SK-N-SH (cell line): ENCODE results near the gene FAM43A. TPM values are rescaled to one million over a fixed set of nuclear protein-coding genes. Genes with fewer than 3 reads are reported as not detected.

Experiments
- CTCF ChIA-PET: fragments of 300-600, 350-600 bp; formaldehyde crosslinking; extraction: SDS; loops from one replicate; lab custom pipeline; 2021; lab: Yijun Ruan, JAX
- POLR2A ChIA-PET: fragments of 350-600 bp; sonication (Branson Sonifier 250); formaldehyde crosslinking; extraction: SDS; loops from one replicate; lab custom pipeline; 2020; ENCODE audit warnings: antibody characterized with exemption, inconsistent platforms; lab: Yijun Ruan, JAX
- DNase-seq: peaks from one replicate; pipeline ENCODE4 v3.0.0; 2012
- H2AFZ ChIP-seq: fragments of 200-600 bp; sonication (generic); 2 replicates; pipeline ENCODE4 v1.8.1; 2016; ENCODE audit warnings: antibody characterized with exemption, mild to moderate bottlenecking, low read depth
- H3F3A ChIP-seq: fragments of 200-600 bp; sonication (generic); replicated peaks from 2 replicates; pipeline ENCODE3; 2016; ENCODE audit warnings: antibody characterized with exemption, mild to moderate bottlenecking; ENCODE audit not compliant: insufficient read depth
- H3K27ac ChIP-seq, 2 experiments: fragments of 200-500 bp in 1 of 2; fragments of 200-600 bp in 1 of 2; sonication (Bioruptor generic) in 1 of 2; sonication (generic), shearing (Covaris generic) in 1 of 2; 2 replicates each; pipeline versions ENCODE4 v1.5.1 to v1.6.1; 2014 to 2016; ENCODE audit warnings: low read depth in 2 of 2, inconsistent platforms in 1 of 2, low read length in 1 of 2, mild to moderate bottlenecking in 1 of 2, mixed read lengths in 1 of 2
- H3K27me3 ChIP-seq: fragments of 200-600 bp; sonication (generic), shearing (Covaris generic); 2 replicates; pipeline ENCODE4 v1.6.1; 2016; ENCODE audit warnings: mixed run types; ENCODE audit not compliant: insufficient read depth
- H3K36me3 ChIP-seq, 2 experiments: fragments of 200-500 bp in 1 of 2; fragments of 200-600 bp in 1 of 2; sonication (Bioruptor generic) in 1 of 2; sonication (generic) in 1 of 2; replicated peaks in 1 of 2; 2 replicates each; pipeline versions ENCODE3 to v1.5.1; 2014 to 2016; ENCODE audit warnings: low read length in 1 of 2, mild to moderate bottlenecking in 1 of 2; ENCODE audit not compliant: insufficient read depth in 2 of 2, control insufficient read depth in 1 of 2
- H3K4me1 ChIP-seq, 2 experiments: fragments of 200-500 bp in 1 of 2; fragments of 200-600 bp in 1 of 2; sonication (Bioruptor generic) in 1 of 2; sonication (generic), shearing (Covaris generic) in 1 of 2; 2 replicates each; pipeline versions ENCODE4 v1.5.1 to v1.6.1; 2014 to 2016; ENCODE audit warnings: low read depth in 1 of 2, low read length in 1 of 2, mixed run types in 1 of 2; ENCODE audit not compliant: insufficient read depth in 2 of 2, control insufficient read depth in 1 of 2
- H3K4me2 ChIP-seq: fragments of 200-600 bp; sonication (generic), shearing (Covaris generic); 2 replicates; pipeline ENCODE4 v1.6.1; 2017; ENCODE audit warnings: mixed run types
- H3K4me3 ChIP-seq, 2 experiments: fragments of 200-500 bp in 1 of 2; fragments of 200-600 bp in 1 of 2; sonication (Bioruptor generic) in 1 of 2; sonication (generic), shearing (Covaris generic) in 1 of 2; 2 replicates each; pipeline versions ENCODE4 v1.5.1 to v1.8.1; 2014 to 2016; ENCODE audit warnings: low read depth in 2 of 2, inconsistent platforms in 1 of 2, low read length in 1 of 2, mild to moderate bottlenecking in 1 of 2, mixed read lengths in 1 of 2, moderate library complexity in 1 of 2
- H3K79me2 ChIP-seq: fragments of 200-600 bp; sonication (generic); 2 replicates; pipeline ENCODE4 v1.8.1; 2017; ENCODE audit warnings: mild to moderate bottlenecking; ENCODE audit not compliant: insufficient read depth
- H3K9ac ChIP-seq: fragments of 200-600 bp; sonication (generic); 2 replicates; pipeline ENCODE4 v1.6.1; 2017; ENCODE audit warnings: mixed run types
- H3K9me2 ChIP-seq: fragments of 200-600 bp; sonication (generic); 2 replicates; pipeline ENCODE4 v1.6.1; 2017; ENCODE audit warnings: mixed run types
- H3K9me3 ChIP-seq: fragments of 200-600 bp; sonication (generic); 2 replicates; pipeline ENCODE4 v1.6.1; 2017; ENCODE audit warnings: mixed run types, mild to moderate bottlenecking, moderate library complexity
- H4K20me1 ChIP-seq: fragments of 200-600 bp; sonication (generic); 2 replicates; pipeline ENCODE4 v1.6.1; 2017; ENCODE audit warnings: mild to moderate bottlenecking, mixed run types; ENCODE audit not compliant: insufficient read depth
- CHD2 ChIP-seq: fragments of 150-350 bp; IDR thresholded peaks from 2 replicates; pipeline ENCODE4 v1.6.1; 2018; ENCODE audit warnings: low read length; ENCODE audit not compliant: partially characterized antibody
- FOSL2 ChIP-seq: IDR thresholded peaks from 2 replicates; pipeline ENCODE4 v1.4.0; 2012; ENCODE audit warnings: low read depth, mild to moderate bottlenecking, moderate library complexity, borderline replicate concordance
- FOXJ3 ChIP-seq: sonication (generic); formaldehyde crosslinking; IDR thresholded peaks from 2 replicates; pipeline ENCODE4 v1.5.1; 2020; ENCODE audit warnings: mild to moderate bottlenecking, missing genetic modification reagents
- GABPA ChIP-seq: IDR thresholded peaks from 2 replicates; pipeline ENCODE4 v1.4.0; 2012; ENCODE audit warnings: low read depth, mild to moderate bottlenecking
- GATA2 ChIP-seq: sonication (generic); formaldehyde crosslinking; IDR thresholded peaks from 2 replicates; pipeline ENCODE4 v1.5.0; 2020; ENCODE audit warnings: mild to moderate bottlenecking, missing genetic modification reagents
- JUND ChIP-seq: IDR thresholded peaks from 2 replicates; pipeline ENCODE4 v1.4.0; 2012
- MEF2A ChIP-seq: IDR thresholded peaks from 2 replicates; pipeline ENCODE4 v1.4.0; 2012; ENCODE audit warnings: low read depth, borderline replicate concordance
- MXI1 ChIP-seq: IDR thresholded peaks from 2 replicates; pipeline ENCODE4 v1.6.1; 2012; ENCODE audit warnings: mild to moderate bottlenecking, low read depth, low read length, improper control_type of control experiment
- NFIC ChIP-seq: IDR thresholded peaks from 2 replicates; pipeline ENCODE4 v1.4.0; 2012; ENCODE audit warnings: borderline replicate concordance
- POLR2AphosphoS5 ChIP-seq: IDR thresholded peaks from 2 replicates; pipeline ENCODE4 v1.6.1; 2012; ENCODE audit warnings: low read depth, low read length
- RAD21 ChIP-seq: IDR thresholded peaks from 2 replicates; pipeline ENCODE4 v1.6.1; 2012; ENCODE audit warnings: mild to moderate bottlenecking, low read length
- RFX5 ChIP-seq: IDR thresholded peaks from 2 replicates; pipeline ENCODE4 v1.6.1; 2012; ENCODE audit warnings: mild to moderate bottlenecking, improper control_type of control experiment, low read length
- TAF1 ChIP-seq: IDR thresholded peaks from 2 replicates; pipeline ENCODE4 v1.6.1; 2012; ENCODE audit warnings: low read depth, mild to moderate bottlenecking, low read length, moderate library complexity, borderline replicate concordance
- WGBS: methylation state at CpG from one replicate; pipeline ENCODE4 v1.1.6; 2017; ENCODE audit warnings: low lambda C conversion rate; 5-methylcytosine and 5-hydroxymethylcytosine counted together
- polyA plus RNA-seq, 3 experiments: library from polyadenylated mRNA; depleted of rRNA; stranded (reverse); fragments of >200 nt; gene quantifications; 2 replicates each; pipeline ENCODE4 v1.2.3, GENCODE V29; 2012
- TF ChIP-seq, protein P1 (sequence below): fragments of 200-600 bp; sonication (generic); IDR thresholded peaks from 2 replicates; pipeline ENCODE4 v1.6.1; 2017; ENCODE audit warnings: antibody characterized with exemption, mild to moderate bottlenecking, moderate library complexity
- TF ChIP-seq, protein P2 (sequence below): IDR thresholded peaks from 2 replicates; pipeline ENCODE4 v1.4.0; 2012; ENCODE audit warnings: low read depth, borderline replicate concordance
- TF ChIP-seq, protein P3 (sequence below): fragments of 150-350 bp; IDR thresholded peaks from 2 replicates; pipeline ENCODE4 v1.6.1; 2017; ENCODE audit warnings: antibody characterized with exemption, low read length, low read depth, borderline replicate concordance
- TF ChIP-seq, protein P4 (sequence below): IDR thresholded peaks from 2 replicates; pipeline ENCODE4 v1.6.1; 2012; ENCODE audit warnings: mild to moderate bottlenecking, low read depth, low read length, moderate library complexity

The FAM43A gene
- polyA plus RNA-seq, 1 of the 3 experiments (the other 2 are of a cell fraction): 2.4 TPM

DNA sequence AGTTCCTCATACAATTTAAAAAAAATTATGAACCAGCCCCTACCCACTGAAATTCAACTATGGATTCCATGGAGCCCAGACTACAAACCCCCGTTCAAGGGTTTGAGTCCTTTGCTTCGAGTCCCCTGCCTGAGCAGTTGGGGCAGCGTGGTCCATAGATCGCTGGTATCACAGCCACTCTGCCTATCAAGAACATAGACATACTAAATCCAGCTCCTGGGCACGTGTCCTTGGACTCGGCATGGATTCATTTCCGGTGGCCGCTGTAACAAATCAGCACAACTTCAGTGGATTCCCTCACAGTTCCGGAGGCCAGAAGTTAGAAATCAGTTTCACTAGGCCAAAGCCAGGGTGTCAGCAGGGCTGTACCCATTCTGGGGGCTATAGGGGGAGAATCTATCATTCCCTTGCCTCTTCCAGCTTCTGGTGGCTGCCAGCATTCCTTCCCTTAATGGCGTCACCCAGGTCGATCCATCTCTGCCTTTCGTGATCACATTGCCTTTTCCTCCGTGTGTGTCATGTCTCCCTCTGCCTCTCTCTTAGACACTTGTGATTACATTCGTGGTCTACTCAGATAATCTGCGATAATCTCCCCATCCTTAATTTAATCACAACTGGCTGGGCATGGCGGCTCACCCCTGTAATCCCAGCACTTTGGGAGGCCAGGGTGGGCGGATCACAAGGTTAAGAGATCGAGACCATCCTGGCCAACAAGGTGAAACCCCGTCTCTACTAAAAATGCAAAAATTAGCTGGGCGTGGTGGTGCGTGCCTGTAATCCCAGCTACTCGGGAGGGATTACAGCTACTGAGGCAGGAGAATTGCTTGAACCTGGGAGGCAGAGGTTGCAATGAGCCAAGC is 47.9 kb upstream of the FAM43A start:
- POLR2A ChIA-PET: no interaction called here
- no peak overlapping the region for H3K27ac ChIP-seq

More for the DNA sequence above, 47.9 kb upstream of the FAM43A start:
- Histone ChIP-seq H4K20me1 (no peaks in the 10 kb centered on the region), H3K9ac (no peak overlapping the region), H3K4me3 (no peak overlapping the region), H2AFZ (no peak overlapping the region), H3K27me3 (no peaks in the 10 kb centered on the region), H3K4me2 (no peak overlapping the region), H3K36me3 (peaks cover 16 to 17% of the 10 kb centered on the region in 2 experiments), H3K9me2 (no peaks in the 10 kb centered on the region), H3K4me1 (peaks cover 0 to 8% of the 10 kb centered on the region in 2 experiments; a peak in 2 of 4 replicates), H3K79me2 (peaks cover 8% of the 10 kb centered on the region), H3F3A (peaks cover 39% of the 10 kb centered on the region), H3K9me3 (no peaks in the 10 kb centered on the region)
- no peak for DNase-seq
- TF ChIP-seq, protein P1, sequence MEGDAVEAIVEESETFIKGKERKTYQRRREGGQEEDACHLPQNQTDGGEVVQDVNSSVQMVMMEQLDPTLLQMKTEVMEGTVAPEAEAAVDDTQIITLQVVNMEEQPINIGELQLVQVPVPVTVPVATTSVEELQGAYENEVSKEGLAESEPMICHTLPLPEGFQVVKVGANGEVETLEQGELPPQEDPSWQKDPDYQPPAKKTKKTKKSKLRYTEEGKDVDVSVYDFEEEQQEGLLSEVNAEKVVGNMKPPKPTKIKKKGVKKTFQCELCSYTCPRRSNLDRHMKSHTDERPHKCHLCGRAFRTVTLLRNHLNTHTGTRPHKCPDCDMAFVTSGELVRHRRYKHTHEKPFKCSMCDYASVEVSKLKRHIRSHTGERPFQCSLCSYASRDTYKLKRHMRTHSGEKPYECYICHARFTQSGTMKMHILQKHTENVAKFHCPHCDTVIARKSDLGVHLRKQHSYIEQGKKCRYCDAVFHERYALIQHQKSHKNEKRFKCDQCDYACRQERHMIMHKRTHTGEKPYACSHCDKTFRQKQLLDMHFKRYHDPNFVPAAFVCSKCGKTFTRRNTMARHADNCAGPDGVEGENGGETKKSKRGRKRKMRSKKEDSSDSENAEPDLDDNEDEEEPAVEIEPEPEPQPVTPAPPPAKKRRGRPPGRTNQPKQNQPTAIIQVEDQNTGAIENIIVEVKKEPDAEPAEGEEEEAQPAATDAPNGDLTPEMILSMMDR: no peak
- TF ChIP-seq MEF2A (no peak), CHD2 (no peak), MXI1 (no peak), TAF1 (no peak), NFIC (no peak), GABPA (no peak), FOXJ3 (CRISPR knock-in tag) (no peak), JUND (no peak), POLR2AphosphoS5 (no peak), FOSL2 (no peak), RFX5 (no peak), RAD21 (no peak), GATA2 (CRISPR knock-in tag) (no peak)
- TF ChIP-seq, protein P2, sequence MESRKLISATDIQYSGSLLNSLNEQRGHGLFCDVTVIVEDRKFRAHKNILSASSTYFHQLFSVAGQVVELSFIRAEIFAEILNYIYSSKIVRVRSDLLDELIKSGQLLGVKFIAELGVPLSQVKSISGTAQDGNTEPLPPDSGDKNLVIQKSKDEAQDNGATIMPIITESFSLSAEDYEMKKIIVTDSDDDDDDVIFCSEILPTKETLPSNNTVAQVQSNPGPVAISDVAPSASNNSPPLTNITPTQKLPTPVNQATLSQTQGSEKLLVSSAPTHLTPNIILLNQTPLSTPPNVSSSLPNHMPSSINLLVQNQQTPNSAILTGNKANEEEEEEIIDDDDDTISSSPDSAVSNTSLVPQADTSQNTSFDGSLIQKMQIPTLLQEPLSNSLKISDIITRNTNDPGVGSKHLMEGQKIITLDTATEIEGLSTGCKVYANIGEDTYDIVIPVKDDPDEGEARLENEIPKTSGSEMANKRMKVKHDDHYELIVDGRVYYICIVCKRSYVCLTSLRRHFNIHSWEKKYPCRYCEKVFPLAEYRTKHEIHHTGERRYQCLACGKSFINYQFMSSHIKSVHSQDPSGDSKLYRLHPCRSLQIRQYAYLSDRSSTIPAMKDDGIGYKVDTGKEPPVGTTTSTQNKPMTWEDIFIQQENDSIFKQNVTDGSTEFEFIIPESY: no peak
- TF ChIP-seq, protein P3, sequence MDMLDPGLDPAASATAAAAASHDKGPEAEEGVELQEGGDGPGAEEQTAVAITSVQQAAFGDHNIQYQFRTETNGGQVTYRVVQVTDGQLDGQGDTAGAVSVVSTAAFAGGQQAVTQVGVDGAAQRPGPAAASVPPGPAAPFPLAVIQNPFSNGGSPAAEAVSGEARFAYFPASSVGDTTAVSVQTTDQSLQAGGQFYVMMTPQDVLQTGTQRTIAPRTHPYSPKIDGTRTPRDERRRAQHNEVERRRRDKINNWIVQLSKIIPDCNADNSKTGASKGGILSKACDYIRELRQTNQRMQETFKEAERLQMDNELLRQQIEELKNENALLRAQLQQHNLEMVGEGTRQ: no peak
- TF ChIP-seq, protein P4, sequence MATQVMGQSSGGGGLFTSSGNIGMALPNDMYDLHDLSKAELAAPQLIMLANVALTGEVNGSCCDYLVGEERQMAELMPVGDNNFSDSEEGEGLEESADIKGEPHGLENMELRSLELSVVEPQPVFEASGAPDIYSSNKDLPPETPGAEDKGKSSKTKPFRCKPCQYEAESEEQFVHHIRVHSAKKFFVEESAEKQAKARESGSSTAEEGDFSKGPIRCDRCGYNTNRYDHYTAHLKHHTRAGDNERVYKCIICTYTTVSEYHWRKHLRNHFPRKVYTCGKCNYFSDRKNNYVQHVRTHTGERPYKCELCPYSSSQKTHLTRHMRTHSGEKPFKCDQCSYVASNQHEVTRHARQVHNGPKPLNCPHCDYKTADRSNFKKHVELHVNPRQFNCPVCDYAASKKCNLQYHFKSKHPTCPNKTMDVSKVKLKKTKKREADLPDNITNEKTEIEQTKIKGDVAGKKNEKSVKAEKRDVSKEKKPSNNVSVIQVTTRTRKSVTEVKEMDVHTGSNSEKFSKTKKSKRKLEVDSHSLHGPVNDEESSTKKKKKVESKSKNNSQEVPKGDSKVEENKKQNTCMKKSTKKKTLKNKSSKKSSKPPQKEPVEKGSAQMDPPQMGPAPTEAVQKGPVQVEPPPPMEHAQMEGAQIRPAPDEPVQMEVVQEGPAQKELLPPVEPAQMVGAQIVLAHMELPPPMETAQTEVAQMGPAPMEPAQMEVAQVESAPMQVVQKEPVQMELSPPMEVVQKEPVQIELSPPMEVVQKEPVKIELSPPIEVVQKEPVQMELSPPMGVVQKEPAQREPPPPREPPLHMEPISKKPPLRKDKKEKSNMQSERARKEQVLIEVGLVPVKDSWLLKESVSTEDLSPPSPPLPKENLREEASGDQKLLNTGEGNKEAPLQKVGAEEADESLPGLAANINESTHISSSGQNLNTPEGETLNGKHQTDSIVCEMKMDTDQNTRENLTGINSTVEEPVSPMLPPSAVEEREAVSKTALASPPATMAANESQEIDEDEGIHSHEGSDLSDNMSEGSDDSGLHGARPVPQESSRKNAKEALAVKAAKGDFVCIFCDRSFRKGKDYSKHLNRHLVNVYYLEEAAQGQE: no peak
- 91% methylated on average over 19 of the region's 22 CpGs for WGBS
- CTCF ChIA-PET: interaction anchor here (1.2 to 1.8 kb wide), 2 partner anchors 11 to 45 kb away, joined by 3 to 7 read pairs; no protein-coding TSS in a partner anchor
